IMR-90 (cell line): ENCODE measurements around the gene DTX3. TPM values are rescaled to one million over a fixed set of nuclear protein-coding genes. Genes with fewer than 3 reads are reported as not detected.
A peak's percentile ranks its signal among the peaks of the same experiment; 100 is the strongest.

Experiments
- ATAC-seq: fragments of 200-7000 bp; cut with Tn5 transposase; 2 replicates; pipeline ENCODE4 v1.9.1; 2020; ENCODE audit warnings: low read depth, mild to moderate bottlenecking, moderate library complexity
- BruUV-seq: library from RNA; stranded (reverse); fragments of 400-500 nt; replicated peaks from 2 replicates; lab custom pipeline; 2021; lab: Mats Ljungman, UMichigan
- CTCF ChIA-PET: fragments of 300-600 bp; formaldehyde crosslinking; extraction: SDS; loops from one replicate; lab custom pipeline; 2021; ENCODE audit warnings: antibody characterized with exemption; lab: Yijun Ruan, JAX
- POLR2A ChIA-PET: fragments of 300-600 bp; sonication (Branson Sonifier 250); formaldehyde crosslinking; loops from one replicate; lab custom pipeline; 2022; ENCODE audit warnings: antibody characterized with exemption; ENCODE audit not compliant: unreplicated experiment; lab: Charles Lee
- DNase-seq: peaks from one replicate; pipeline ENCODE4 v3.0.0; 2013
- H2AFZ ChIP-seq: replicated peaks from 2 replicates; pipeline ENCODE3; 2013; ENCODE audit warnings: low read length, mild to moderate bottlenecking; ENCODE audit not compliant: poor library complexity
- H2AK5ac ChIP-seq: 2 replicates; pipeline ENCODE4 v1.6.1; 2013; ENCODE audit warnings: low read depth, low read length, inconsistent platforms
- H2AK9ac ChIP-seq: replicated peaks from 2 replicates; pipeline ENCODE3; 2013; ENCODE audit warnings: mild to moderate bottlenecking, low read depth, low read length, moderate library complexity; ENCODE audit not compliant: poor library complexity
- H2BK120ac ChIP-seq: 2 replicates; pipeline ENCODE4 v1.6.1; 2013; ENCODE audit warnings: low read depth, low read length, inconsistent platforms
- H2BK15ac ChIP-seq: 3 replicates; pipeline ENCODE4 v1.6.1; 2013; ENCODE audit warnings: low read depth, low read length, inconsistent platforms
- H2BK20ac ChIP-seq: 2 replicates; pipeline ENCODE4 v1.6.1; 2013; ENCODE audit warnings: low read depth, mild to moderate bottlenecking, inconsistent platforms, low read length, moderate library complexity
- H2BK5ac ChIP-seq: 2 replicates; pipeline ENCODE4 v1.6.1; 2013; ENCODE audit warnings: mild to moderate bottlenecking, low read depth, low read length, inconsistent platforms; ENCODE audit not compliant: poor library complexity, severe bottlenecking
- H3K14ac ChIP-seq: replicated peaks from 2 replicates; pipeline ENCODE4 v1.6.1; 2013; ENCODE audit warnings: low read depth, low read length, inconsistent platforms
- H3K18ac ChIP-seq: 2 replicates; pipeline ENCODE4 v1.6.1; 2013; ENCODE audit warnings: low read depth, low read length, control low read depth
- H3K23ac ChIP-seq: 2 replicates; pipeline ENCODE4 v1.6.1; 2013; ENCODE audit warnings: low read depth, low read length, inconsistent platforms
- H3K27ac ChIP-seq: 2 replicates; pipeline ENCODE4 v1.5.1; 2013; ENCODE audit warnings: mild to moderate bottlenecking, control low read depth, low read length; ENCODE audit not compliant: insufficient read depth
- H3K27me3 ChIP-seq: 2 replicates; pipeline ENCODE4 v1.6.1; 2013; ENCODE audit warnings: low read length; ENCODE audit not compliant: control insufficient read depth, insufficient read depth
- H3K36me3 ChIP-seq: 2 replicates; pipeline ENCODE4 v1.6.1; 2013; ENCODE audit warnings: low read length, mixed read lengths; ENCODE audit not compliant: control insufficient read depth, insufficient read depth
- H3K4ac ChIP-seq: 2 replicates; pipeline ENCODE4 v1.6.1; 2013; ENCODE audit warnings: low read depth, low read length, inconsistent platforms
- H3K4me1 ChIP-seq: 2 replicates; pipeline ENCODE4 v1.6.1; 2013; ENCODE audit warnings: low read length, mixed read lengths; ENCODE audit not compliant: control insufficient read depth, insufficient read depth
- H3K4me2 ChIP-seq: 2 replicates; pipeline ENCODE4 v1.6.1; 2013; ENCODE audit warnings: low read depth, mild to moderate bottlenecking, control low read depth, low read length, moderate library complexity
- H3K4me3 ChIP-seq: 2 replicates; pipeline ENCODE4 v1.5.1; 2013; ENCODE audit warnings: low read depth, mild to moderate bottlenecking, control low read depth, low read length, moderate library complexity; ENCODE audit not compliant: insufficient read depth
- H3K56ac ChIP-seq: 2 replicates; pipeline ENCODE4 v1.6.1; 2013; ENCODE audit warnings: low read length, inconsistent platforms; ENCODE audit not compliant: insufficient read depth; ENCODE audit errors: extremely low read depth
- H3K79me1 ChIP-seq, 2 experiments: 2 replicates each; pipeline ENCODE4 v1.6.1; 2013; ENCODE audit warnings: low read length in 2 of 2, inconsistent platforms in 1 of 2, low read depth in 1 of 2
- H3K9ac ChIP-seq: 2 replicates; pipeline ENCODE4 v1.6.1; 2013; ENCODE audit warnings: low read depth, low read length, control low read depth
- H3K9me1 ChIP-seq: 2 replicates; pipeline ENCODE4 v1.6.1; 2013; ENCODE audit warnings: low read length, inconsistent platforms; ENCODE audit not compliant: insufficient read depth
- H3K9me3 ChIP-seq: 2 replicates; pipeline ENCODE4 v1.6.1; 2013; ENCODE audit warnings: low read length; ENCODE audit not compliant: control insufficient read depth, insufficient read depth
- H4K20me1 ChIP-seq: 2 replicates; pipeline ENCODE4 v1.6.1; 2013; ENCODE audit warnings: low read length, inconsistent platforms; ENCODE audit not compliant: insufficient read depth
- H4K5ac ChIP-seq: 2 replicates; pipeline ENCODE4 v1.6.1; 2013; ENCODE audit warnings: mild to moderate bottlenecking, low read depth, low read length, control low read depth
- H4K8ac ChIP-seq, 2 experiments: 2 replicates each; pipeline ENCODE4 v1.6.1; 2013; ENCODE audit warnings: low read depth in 2 of 2, low read length in 2 of 2, control low read depth in 1 of 2, inconsistent platforms in 1 of 2
- H4K91ac ChIP-seq: 2 replicates; pipeline ENCODE4 v1.6.1; 2013; ENCODE audit warnings: low read depth, low read length, inconsistent platforms; ENCODE audit not compliant: insufficient read depth
- BHLHE40 ChIP-seq: fragments of 150-350 bp; IDR thresholded peaks from 2 replicates; pipeline ENCODE4 v1.6.1; 2016; ENCODE audit warnings: mild to moderate bottlenecking, low read depth, low read length
- RFX5 ChIP-seq: IDR thresholded peaks from 2 replicates; pipeline ENCODE4 v1.8.0; 2012; ENCODE audit warnings: low read depth, mild to moderate bottlenecking, low read length, moderate library complexity
- WGBS, 2 experiments: methylation state at CpG; one replicate each; pipeline versions ENCODE4 v1.1.5 to v1.1.7; 2013; ENCODE audit warnings: missing lambda C conversion rate in 2 of 2; ENCODE audit not compliant: insufficient read length in 1 of 2; ENCODE audit errors: extremely low coverage in 2 of 2; 5-methylcytosine and 5-hydroxymethylcytosine counted together
- dilution Hi-C: fragments of 300-500 bp; cut with HindIII; formaldehyde crosslinking; loops from one replicate; pipeline ENCODE4 v1.14.3; 2018; ENCODE audit warnings: low sequenced_read_pairs; ENCODE audit not compliant: unreplicated experiment
- in situ Hi-C: fragments of 300-500 bp; cut with MboI; formaldehyde crosslinking; loops from 3 replicates; pipeline ENCODE4 v1.14.3; 2019; ENCODE audit warnings: low sequenced_read_pairs, inconsistent platforms, mixed read lengths
- intact Hi-C: fragments of 100-400 bp; cut with micrococcal nuclease; formaldehyde crosslinking; loops from 2 replicates; pipeline ENCODE4 v1.10.0; 2022
- polyA plus RNA-seq, 3 experiments: library from polyadenylated mRNA; depleted of rRNA; stranded (reverse); fragments of >200 nt; gene quantifications; 2 replicates each; pipeline ENCODE4 v1.2.3, GENCODE V29; 2012; ENCODE audit warnings: low replicate concordance in 1 of 3
- total RNA-seq: library from RNA; depleted of rRNA; stranded (reverse); fragments of >200 nt; gene quantifications from 2 replicates; pipeline ENCODE4 v1.2.3, GENCODE V29; 2012
- TF ChIP-seq, protein P1 (sequence below): fragments of 150-350 bp; IDR thresholded peaks from 2 replicates; pipeline ENCODE4 v1.6.1; 2017; ENCODE audit warnings: mild to moderate bottlenecking, antibody characterized with exemption, low read length, low read depth

The DTX3 gene
- total and polyA plus RNA-seq, 2 of the 4 experiments (the other 2 are of a cell fraction), result 2.9 to 14.6 TPM

GRCh38 chr12:57590864-57591781 is 13.5 kb upstream of the DTX3 start, which contains the start of gene PIP4K2C:
TSS of gene PIP4K2C (plus strand) at chr12:57591192. CDS start at chr12:57591290, 98 bp downstream.
- DNase-seq, result peak; percentile 23
- peak within 1 kb of the TSS; percentile 62 for H3K14ac ChIP-seq
- H3K4me2 ChIP-seq, result peak within 1 kb of the TSS; percentile 89
- peak within 1 kb of the TSS; percentile 35 for H4K5ac ChIP-seq
- 0 out of 3 replicates have a peak within 1 kb of the TSS, but pooled peaks have one; percentile 2 for H2BK15ac ChIP-seq
- H3K4me3 ChIP-seq, result peak within 1 kb of the TSS; percentile 88
- H2AK9ac ChIP-seq, result peak within 1 kb of the TSS; percentile 91
- peak; percentile 94 for ATAC-seq
- H4K20me1 ChIP-seq, result no peaks in the 10 kb centered on the region
- H3K18ac ChIP-seq, result no peak within 1 kb of the TSS
- no peak within 1 kb of the TSS for H2BK5ac ChIP-seq
- no peak within 1 kb of the TSS for H2BK20ac ChIP-seq
- peaks cover 11% of the 10 kb centered on the region for H3K9me1 ChIP-seq
- peak within 1 kb of the TSS; percentile 22 for H2AK5ac ChIP-seq
- H4K91ac ChIP-seq, result peak within 1 kb of the TSS; percentile 41
- H2AFZ ChIP-seq, result peak within 1 kb of the TSS; percentile 99
- peaks cover 5% of the 10 kb centered on the region for H3K36me3 ChIP-seq
- TF ChIP-seq, protein P1, sequence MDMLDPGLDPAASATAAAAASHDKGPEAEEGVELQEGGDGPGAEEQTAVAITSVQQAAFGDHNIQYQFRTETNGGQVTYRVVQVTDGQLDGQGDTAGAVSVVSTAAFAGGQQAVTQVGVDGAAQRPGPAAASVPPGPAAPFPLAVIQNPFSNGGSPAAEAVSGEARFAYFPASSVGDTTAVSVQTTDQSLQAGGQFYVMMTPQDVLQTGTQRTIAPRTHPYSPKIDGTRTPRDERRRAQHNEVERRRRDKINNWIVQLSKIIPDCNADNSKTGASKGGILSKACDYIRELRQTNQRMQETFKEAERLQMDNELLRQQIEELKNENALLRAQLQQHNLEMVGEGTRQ, result peak; percentile 90
- TF ChIP-seq BHLHE40 (peak; percentile 68), RFX5 (no peak)
- H3K23ac ChIP-seq, result peak within 1 kb of the TSS; percentile 25
- peak within 1 kb of the TSS; percentile 21; the same call in 1 of the 2 replicates for H2BK120ac ChIP-seq
- H3K9me3 ChIP-seq, result no peaks in the 10 kb centered on the region
- H3K27me3 ChIP-seq, result peaks cover 13% of the 10 kb centered on the region
- ChIA-PET CTCF (interaction anchor here (0.6 to 1.3 kb wide), 3 partner anchors 8 to 42 kb away, joined by 3 to 4 read pairs (median 4); partner anchors contain the start of gene B4GALNT1), POLR2A (no interaction called here)
- 2% methylated on average over 44 of the region's 69 CpGs; no CpG with 5 or more reads in 1 of the 2 experiments for WGBS, 2 experiments
- dilution Hi-C loops (no loop called here), intact Hi-C loops (no loop called here), in situ Hi-C loops (no loop called here)
- peak within 1 kb of the TSS; percentile 80 for H3K4ac ChIP-seq
- H3K4me1 ChIP-seq, result peaks cover 5% of the 10 kb centered on the region; the same call in 1 of the 2 replicates
- H3K9ac ChIP-seq, result peak within 1 kb of the TSS; percentile 48
- H3K79me1 ChIP-seq, result peaks cover 15 to 25% of the 10 kb centered on the region in 2 experiments; a peak in 3 of 4 replicates
- H3K27ac ChIP-seq, result no peak within 1 kb of the TSS; the same call in 1 of the 2 replicates
- peak within 1 kb of the TSS; percentile 91 for H4K8ac ChIP-seq
- BruUV-seq, result no TSS peak
- H3K56ac ChIP-seq, result peak within 1 kb of the TSS; percentile 43; the same call in 1 of the 2 replicates
